Ishikawa (cell line): ENCODE measurements around the gene ACYP2.

Source experiments
- CEBPB ChIP-seq: IDR thresholded peaks from 2 replicates; pipeline ENCODE4 v1.6.1; 2012
- CREB1 ChIP-seq: IDR thresholded peaks from 2 replicates; pipeline ENCODE4 v1.6.1; 2012; ENCODE audit warnings: low read depth
- EGR1 ChIP-seq: IDR thresholded peaks from 2 replicates; pipeline ENCODE4 v1.6.1; 2012
- EP300 ChIP-seq: IDR thresholded peaks from 2 replicates; pipeline ENCODE4 v1.6.1; 2012; ENCODE audit warnings: borderline replicate concordance
- FOXM1 ChIP-seq: IDR thresholded peaks from 2 replicates; pipeline ENCODE4 v1.6.1; 2012; ENCODE audit warnings: low read depth, borderline replicate concordance
- NFIC ChIP-seq: IDR thresholded peaks from 2 replicates; pipeline ENCODE4 v1.6.1; 2012
- RAD21 ChIP-seq: IDR thresholded peaks from 2 replicates; pipeline ENCODE4 v1.6.1; 2012; ENCODE audit warnings: low read depth
- REST ChIP-seq: IDR thresholded peaks from 2 replicates; pipeline ENCODE4 v1.6.1; 2012; ENCODE audit warnings: low read depth, mild to moderate bottlenecking
- TAF1 ChIP-seq: IDR thresholded peaks from 2 replicates; pipeline ENCODE4 v1.6.1; 2012; ENCODE audit warnings: low read depth, mild to moderate bottlenecking
- TCF12 ChIP-seq: IDR thresholded peaks from 2 replicates; pipeline ENCODE4 v1.6.1; 2012; ENCODE audit warnings: low read depth
- TEAD4 ChIP-seq: IDR thresholded peaks from 2 replicates; pipeline ENCODE4 v1.6.1; 2012
- USF1 ChIP-seq: IDR thresholded peaks from 2 replicates; pipeline ENCODE4 v1.6.1; 2012
- YY1 ChIP-seq: IDR thresholded peaks from 2 replicates; pipeline ENCODE4 v1.6.1; 2012; ENCODE audit warnings: low read depth
- ZBTB7A ChIP-seq: IDR thresholded peaks from 2 replicates; pipeline ENCODE4 v1.6.1; 2012; ENCODE audit warnings: low read depth
- TF ChIP-seq, protein P1 (sequence below): IDR thresholded peaks from 2 replicates; pipeline ENCODE4 v1.6.1; 2012

The ACYP2 gene

DNA sequence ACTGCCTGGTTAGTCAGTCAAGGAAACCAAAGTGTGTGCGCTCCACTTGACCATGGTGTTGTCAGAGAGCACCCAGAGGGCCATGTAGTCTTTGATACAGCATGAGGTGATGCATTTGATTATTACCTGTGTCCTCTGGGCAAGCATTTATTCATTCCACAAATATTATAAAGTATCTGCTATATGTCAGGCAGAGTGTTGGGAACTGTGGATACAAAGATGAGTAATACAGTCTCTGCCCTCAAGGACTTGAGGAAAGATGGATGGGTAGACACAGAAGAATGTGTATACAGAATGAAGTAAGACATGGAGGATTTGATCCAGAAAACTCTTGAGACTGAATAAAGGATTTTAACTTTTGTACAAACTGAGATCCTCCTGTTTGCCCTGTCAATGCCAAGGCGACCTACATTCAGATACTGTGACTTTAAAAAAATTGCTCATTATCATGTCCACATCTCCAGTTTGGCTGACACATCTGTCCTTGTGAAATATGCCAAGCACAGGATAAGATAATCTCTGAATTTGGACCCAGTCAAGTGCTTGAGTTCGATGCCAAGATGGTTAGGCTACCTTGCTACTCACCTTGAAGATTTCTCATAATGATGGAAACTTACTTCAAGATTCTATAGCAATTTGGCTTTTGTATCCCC is 50.8 kb downstream of the ACYP2 start:
- TF ChIP-seq TCF12: no peak
- no peak for TF ChIP-seq NFIC
- TF ChIP-seq EGR1: no peak
- no peak for TF ChIP-seq FOXM1
- TF ChIP-seq CREB1: no peak
- TF ChIP-seq USF1: no peak

GRCh38 chr2:54176577-54176976 is 61.2 kb downstream of the ACYP2 start:
- TF ChIP-seq RAD21 (peak; percentile 59), TCF12 (no peak)

- TF ChIP-seq USF1 (no peak), YY1 (no peak), TEAD4 (no peak), REST (no peak)
Observed at GRCh38 chr2:54183281-54183680, 67.9 kb downstream of the ACYP2 start.

GRCh38 chr2:54183972-54184371 is 68.6 kb downstream of the ACYP2 start:
- TF ChIP-seq FOXM1 (no peak), TAF1 (no peak)
- TF ChIP-seq, protein P1, sequence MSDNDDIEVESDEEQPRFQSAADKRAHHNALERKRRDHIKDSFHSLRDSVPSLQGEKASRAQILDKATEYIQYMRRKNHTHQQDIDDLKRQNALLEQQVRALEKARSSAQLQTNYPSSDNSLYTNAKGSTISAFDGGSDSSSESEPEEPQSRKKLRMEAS: no peak

DNA sequence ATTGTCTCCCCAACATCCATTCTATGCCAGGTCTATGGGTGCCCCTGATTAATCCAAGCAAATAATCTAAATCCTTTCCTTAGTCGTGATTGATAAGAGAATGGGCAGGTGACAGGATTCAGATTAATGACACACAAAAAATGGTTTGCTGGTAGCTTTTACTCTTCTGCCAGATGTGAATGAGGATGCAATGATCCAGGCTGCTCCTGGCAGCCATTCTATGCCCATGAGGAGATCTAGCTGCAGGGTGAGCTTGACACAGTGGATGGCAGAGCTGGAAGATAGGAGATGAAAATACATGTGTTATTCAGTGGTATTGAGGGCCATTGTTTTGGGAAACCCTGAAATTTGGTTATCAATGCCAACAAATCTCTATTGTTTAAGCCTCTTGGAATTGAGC is 69.7 kb downstream of the ACYP2 start:
- no peak for TF ChIP-seq TAF1
- TF ChIP-seq TEAD4: no peak
- TF ChIP-seq FOXM1: no peak
- no peak for TF ChIP-seq EGR1
- TF ChIP-seq TCF12: no peak
- TF ChIP-seq, protein P1: no peak
- TF ChIP-seq USF1: no peak
- no peak for TF ChIP-seq YY1
- no peak for TF ChIP-seq CEBPB
- no peak for TF ChIP-seq EP300
- no peak for TF ChIP-seq NFIC
- no peak for TF ChIP-seq ZBTB7A
- TF ChIP-seq REST: no peak
- TF ChIP-seq CREB1: no peak
- no peak for TF ChIP-seq RAD21

DNA sequence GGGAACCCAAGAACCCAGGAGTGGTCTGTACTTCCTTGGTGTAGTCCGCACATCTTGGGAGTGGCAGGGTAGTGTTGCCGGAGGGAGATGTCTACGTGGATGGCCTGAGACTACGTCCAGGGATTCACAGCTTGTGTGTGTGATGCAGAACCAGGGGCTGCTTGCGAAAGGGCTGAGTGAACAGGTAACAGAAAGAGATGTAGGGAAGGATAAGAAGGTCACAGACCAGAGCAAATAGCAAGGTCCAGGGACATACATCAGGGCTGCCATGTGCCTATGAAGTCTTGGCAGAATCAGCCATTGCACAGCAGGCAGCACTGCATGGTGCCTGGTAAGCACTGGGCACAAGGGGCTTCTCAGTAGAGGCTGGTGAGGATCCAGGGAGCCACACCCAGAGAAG is 71.9 kb downstream of the ACYP2 start:
- TF ChIP-seq FOXM1: no peak
- no peak for TF ChIP-seq EP300
- no peak for TF ChIP-seq ZBTB7A
- TF ChIP-seq TAF1: no peak
- TF ChIP-seq NFIC: no peak
- no peak for TF ChIP-seq RAD21
- no peak for TF ChIP-seq USF1
- TF ChIP-seq CREB1: no peak
- TF ChIP-seq, protein P1: no peak
- no peak for TF ChIP-seq CEBPB
- no peak for TF ChIP-seq TEAD4
- TF ChIP-seq YY1: no peak
